Stimulated activated naive CD8-positive, alpha-beta T cell treated with anti-CD3 and anti-CD28 coated beads, Interleukin-15, Interleukin-2, amounts not matched to agents 100 U/mL and 50 U/mL, for 24 hours (primary cell): ENCODE data around the gene MORN3.

Experiments
- ATAC-seq: fragments of 150-1000 bp; cut with Tn5 transposase; one replicate; pipeline ENCODE4 v1.10.0; 2021
- DNase-seq: peaks from one replicate; pipeline ENCODE4 v3.0.0; 2021

MORN3 gene

GRCh38 chr12:121602766-121603165, 66.7 kb downstream of the MORN3 start:
- ATAC-seq (no peak), DNase-seq (no peak)

GRCh38 chr12:121600702-121601336, 68.6 kb downstream of the MORN3 start:
- no peak for DNase-seq
- no peak for ATAC-seq
